Aorta (tissue), 5 donors: ENCODE data around the gene CERK. TPM values are rescaled to one million over a fixed set of nuclear protein-coding genes. Genes with fewer than 3 reads are reported as not detected.

Experiments
- ATAC-seq: fragments of 200-7000 bp; cut with Tn5 transposase; one replicate; pipeline ENCODE4 v1.9.1; 2022; ENCODE audit warnings: moderate library complexity; ENCODE audit not compliant: low FRiP score
- DNase-seq, 2 donors: peaks; one replicate each; pipeline ENCODE4 v3.0.0-alpha.2; 2020
- H3K27ac ChIP-seq, 2 donors: one replicate each; pipeline ENCODE4 v1.5.1; 2013; ENCODE audit warnings: low read length in 2 of 2, mild to moderate bottlenecking in 2 of 2, moderate library complexity in 2 of 2, control low read depth in 1 of 2, inconsistent platforms in 1 of 2, low read depth in 1 of 2
- H3K27me3 ChIP-seq, 2 donors: one replicate each; pipeline ENCODE4 v1.6.1; 2013; ENCODE audit warnings: control low read depth in 1 of 2, low read length in 1 of 2, mild to moderate bottlenecking in 1 of 2, moderate library complexity in 1 of 2; ENCODE audit not compliant: insufficient read depth in 2 of 2, control insufficient read depth in 1 of 2
- H3K36me3 ChIP-seq, 2 donors: one replicate each; pipeline ENCODE4 v1.6.1; 2013; ENCODE audit warnings: control low read depth in 1 of 2, low read length in 1 of 2, mild to moderate bottlenecking in 1 of 2; ENCODE audit not compliant: insufficient read depth in 2 of 2, control insufficient read depth in 1 of 2
- H3K4me1 ChIP-seq, 2 donors: one replicate each; pipeline ENCODE4 v1.6.1; 2013; ENCODE audit warnings: low read length in 2 of 2, control low read depth in 1 of 2, mild to moderate bottlenecking in 1 of 2, moderate library complexity in 1 of 2; ENCODE audit not compliant: insufficient read depth in 2 of 2, control insufficient read depth in 1 of 2
- H3K4me3 ChIP-seq, 2 donors: one replicate each; pipeline ENCODE4 v1.5.1; 2013; ENCODE audit warnings: low read length in 2 of 2, control low read depth in 1 of 2, mild to moderate bottlenecking in 1 of 2
- H3K9me3 ChIP-seq: one replicate; pipeline ENCODE4 v1.6.1; 2013; ENCODE audit warnings: mild to moderate bottlenecking, low read length; ENCODE audit not compliant: control insufficient read depth
- WGBS, 2 donors: extraction: QIAGEN DNeasy Blood & Tissue Kit; methylation state at CpG; one replicate each; pipeline ENCODE4 v1.1.7; 2013; 5-methylcytosine and 5-hydroxymethylcytosine counted together
- intact Hi-C, 2 donors: fragments of 100-400 bp; cut with DNase I; formaldehyde crosslinking; loops; one replicate each; pipeline versions ENCODE4 v1.14.2 to v1.15.0; 2022
- polyA plus RNA-seq, 2 donors: library from polyadenylated mRNA; stranded (reverse); fragments of 200-250 nt; gene quantifications; one replicate each; pipeline ENCODE4 v1.2.3, GENCODE V29; 2013
- total RNA-seq, 2 donors: library from RNA; stranded (reverse); fragmentation: NEBNext Ultra II Directional; extraction: Animal tissue kit (Norgen Biotek cat#: 25700); gene quantifications; one replicate each; pipeline ENCODE4 v1.2.1, GENCODE V29; 2021
- donor health status: healthy with polysubstance abuse.
- donor health status: Bipolar disorder and iron deficiency.
- donor health status: DM: no; HTN: no; CAD: no.
- donor health status: DM: no; HTN: no; CAD: no.
- donor health status: DM: yes; HTN: yes; CAD: no.

The CERK gene
- total and polyA plus RNA-seq, 4 donors = 20.6 to 41.6 (median 35.9) TPM

DNA sequence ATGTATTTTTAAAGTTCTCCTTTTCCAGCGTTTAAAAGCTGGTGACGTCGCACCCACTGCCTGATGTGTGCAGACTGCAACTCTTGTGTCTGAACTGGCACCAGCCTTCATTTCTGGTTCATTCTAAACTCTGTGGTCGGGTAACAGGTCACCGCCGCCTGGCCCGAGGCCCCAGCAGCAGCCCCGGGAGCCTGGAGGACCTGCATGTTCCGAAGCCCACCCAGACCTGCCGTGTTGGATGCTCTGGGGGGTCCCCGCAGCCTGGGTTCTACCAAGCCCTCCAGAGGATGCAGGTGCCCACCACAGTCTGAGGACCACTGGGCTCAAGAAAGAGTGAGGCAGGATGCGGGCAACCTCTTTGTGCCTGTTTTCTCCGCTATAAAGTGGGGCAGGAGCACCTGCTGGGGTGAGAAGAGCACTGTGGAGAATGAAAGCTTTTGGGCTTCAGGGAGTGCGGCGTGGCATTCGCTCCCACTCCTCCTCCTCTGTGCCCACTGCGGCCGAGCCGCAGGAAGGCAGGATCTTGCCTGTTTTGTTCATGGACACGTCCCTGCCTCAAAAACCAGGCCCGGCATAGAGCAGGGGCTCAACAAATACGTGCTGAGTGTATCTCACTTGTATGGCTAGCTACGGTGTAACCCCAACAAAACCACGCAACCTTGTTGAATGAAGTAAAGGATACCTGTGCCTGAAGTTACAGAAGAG lies 40.1 kb downstream of the CERK start:
- Histone ChIP-seq H3K36me3 (peaks cover 0 to 26% of the 10 kb centered on the region in 2 donors), H3K4me3 (no peak overlapping the region)
- 91 to 94% methylated on average over 24 of the region's 24 CpGs for WGBS, 2 donors

DNA sequence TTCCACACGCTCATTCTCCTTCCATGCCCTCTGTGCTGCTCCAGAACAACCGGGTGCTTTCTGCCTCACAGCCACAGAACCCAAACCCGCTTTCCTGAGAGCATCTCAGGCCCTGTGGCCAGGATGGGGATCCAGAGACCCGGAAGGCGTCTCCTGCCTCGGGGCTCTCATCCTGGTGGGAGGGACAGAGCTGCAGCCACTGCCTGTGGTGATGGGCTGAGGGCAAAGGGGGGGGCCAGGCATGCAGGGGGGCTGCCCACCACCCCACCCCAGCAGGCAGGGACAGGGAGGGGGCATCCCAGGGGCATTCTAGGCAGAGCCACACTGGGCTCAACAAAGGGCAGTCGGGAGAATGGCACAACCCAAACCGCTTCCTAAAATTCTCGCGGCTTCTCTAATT lies 41.4 kb downstream of the CERK start:
- H3K27ac ChIP-seq = no peak overlapping the region
- no peaks in the 10 kb centered on the region for H3K9me3 ChIP-seq
- no peaks in the 10 kb centered on the region for H3K4me1 ChIP-seq
- no peak for DNase-seq
- peaks cover 0 to 25% of the 10 kb centered on the region in 2 donors for H3K36me3 ChIP-seq
- 90 to 92% methylated on average over 10 of the region's 10 CpGs for WGBS, 2 donors
- H3K4me3 ChIP-seq = no peak overlapping the region
- intact Hi-C loops = no loop called here
- ATAC-seq = no peak
- no peaks in the 10 kb centered on the region for H3K27me3 ChIP-seq

More for the DNA sequence above, 40.1 kb downstream of the CERK start:
- H3K27me3 ChIP-seq = no peaks in the 10 kb centered on the region
- ATAC-seq (no peak), DNase-seq (peak in 1 of 2 donors; percentile 36)
- no peak overlapping the region for H3K27ac ChIP-seq
- no peaks in the 10 kb centered on the region for H3K9me3 ChIP-seq
- no peaks in the 10 kb centered on the region for H3K4me1 ChIP-seq
- intact Hi-C loops = no loop called here

DNA sequence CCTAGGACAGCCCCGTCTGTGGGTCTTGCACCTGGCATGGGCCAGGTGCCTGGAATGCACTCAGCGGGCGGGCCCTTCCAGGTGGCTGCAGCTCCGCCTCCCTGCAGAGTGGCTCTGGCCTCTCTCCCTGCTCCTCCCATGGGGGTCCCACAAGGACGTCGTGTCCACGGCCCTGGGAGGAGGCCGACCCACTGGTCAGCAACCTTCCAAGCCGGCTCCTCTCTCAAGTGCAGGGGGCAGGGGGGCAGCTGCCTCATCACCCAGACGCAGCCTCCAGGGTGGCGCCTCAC lies 41.9 kb downstream of the CERK start:
- DNase-seq = peak in 1 of 2 donors; percentile 39
- peak; percentile 17 for ATAC-seq
- no peak overlapping the region for H3K27ac ChIP-seq
- no peaks in the 10 kb centered on the region for H3K4me1 ChIP-seq
- no peaks in the 10 kb centered on the region for H3K27me3 ChIP-seq
- 75 to 86% methylated on average over 11 of the region's 11 CpGs for WGBS, 2 donors
- peaks cover 0 to 24% of the 10 kb centered on the region in 2 donors for H3K36me3 ChIP-seq
- H3K4me3 ChIP-seq = no peak overlapping the region
- H3K9me3 ChIP-seq = no peaks in the 10 kb centered on the region
- intact Hi-C loops = no loop called here

DNA sequence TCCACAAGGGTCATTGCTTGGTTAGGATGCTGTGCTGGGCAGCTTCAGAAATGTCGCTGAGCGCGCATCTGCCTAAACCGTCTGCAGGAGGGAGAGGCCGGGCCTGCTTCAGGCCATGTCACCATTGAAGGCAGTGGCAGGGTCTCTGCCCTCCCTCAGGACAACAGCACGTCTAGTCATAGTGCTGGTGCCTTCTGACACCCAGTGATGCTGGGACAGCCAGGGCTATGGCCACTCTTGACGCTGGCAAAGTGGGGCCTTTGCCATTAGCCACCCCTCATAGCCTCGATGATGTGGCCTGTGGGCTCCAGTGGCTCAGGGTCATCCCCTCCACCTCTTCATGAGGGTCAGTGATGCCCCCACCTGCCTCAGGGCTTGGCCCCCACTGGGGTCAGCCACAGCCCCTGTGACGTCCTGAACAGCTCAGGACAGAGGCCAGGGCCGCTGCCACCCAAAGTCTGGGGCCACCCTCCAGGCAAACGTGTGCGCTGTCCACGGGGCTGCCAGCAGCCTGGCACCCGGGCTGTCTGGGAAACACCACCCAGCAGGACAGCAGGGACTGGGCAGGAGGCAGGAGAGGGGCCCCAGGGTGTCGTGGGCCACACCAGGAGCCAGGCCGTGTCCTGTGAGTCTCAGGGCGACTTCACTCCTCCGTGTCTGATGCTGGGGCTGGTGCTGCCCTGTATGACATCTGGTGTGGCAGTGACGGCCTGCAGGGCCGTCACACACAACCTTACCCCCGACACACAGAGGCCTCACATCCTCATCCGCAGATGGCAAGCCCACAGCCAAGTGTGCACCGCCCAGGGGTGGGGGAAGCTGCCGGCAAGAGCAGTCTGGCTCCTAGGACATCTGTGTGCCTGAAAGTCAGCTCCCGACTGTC lies 42.5 kb downstream of the CERK start:
- H3K27me3 ChIP-seq = no peaks in the 10 kb centered on the region
- no peaks in the 10 kb centered on the region for H3K4me1 ChIP-seq
- no peak overlapping the region for H3K27ac ChIP-seq
- no peak overlapping the region for H3K4me3 ChIP-seq
- 82 to 90% methylated on average over 25 of the region's 25 CpGs for WGBS, 2 donors
- DNase-seq (peak in 1 of 2 donors; percentile 40), ATAC-seq (no peak)
- H3K9me3 ChIP-seq = no peaks in the 10 kb centered on the region
- peaks cover 0 to 21% of the 10 kb centered on the region in 2 donors for H3K36me3 ChIP-seq
- intact Hi-C loops = no loop called here

DNA sequence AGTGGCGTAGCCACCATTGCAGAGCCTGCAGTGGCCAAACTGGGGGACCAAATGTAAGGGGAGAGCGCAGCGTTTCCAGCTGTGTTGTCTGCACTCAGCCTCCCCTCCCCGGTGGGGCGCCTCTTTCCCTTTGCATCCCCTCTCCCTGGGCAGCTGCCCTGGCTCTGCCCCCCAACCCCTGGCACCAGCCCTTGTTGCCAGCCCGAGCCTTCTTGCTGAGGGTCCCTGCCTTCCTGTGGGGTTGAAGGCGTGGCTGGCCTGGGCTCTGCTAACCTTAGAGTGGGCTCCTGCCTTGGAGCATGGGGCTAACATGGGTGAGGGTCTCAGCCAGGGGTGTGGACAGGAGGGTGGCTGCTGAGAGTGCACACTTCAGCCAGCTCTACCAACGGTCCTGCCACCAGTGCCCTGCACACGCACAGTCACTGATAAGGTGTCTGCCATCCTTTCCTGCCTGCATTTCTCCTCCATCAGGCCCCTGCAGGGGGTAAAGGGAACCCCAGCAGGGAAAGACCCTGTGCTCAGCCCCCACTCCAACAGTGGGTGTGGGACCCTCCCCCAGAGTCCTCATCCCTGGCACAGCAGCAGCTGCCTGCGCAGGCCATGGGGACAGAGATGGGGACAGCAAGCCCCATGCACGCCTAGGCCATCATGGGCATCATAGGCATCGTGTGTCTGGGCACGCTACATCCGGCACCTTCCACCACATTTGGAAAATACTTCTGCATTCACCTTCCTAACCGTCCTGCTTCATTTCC lies 43.5 kb downstream of the CERK start:
- ATAC-seq = no peak
- Histone ChIP-seq H3K9me3 (no peaks in the 10 kb centered on the region), H3K4me3 (no peak overlapping the region), H3K27me3 (no peaks in the 10 kb centered on the region), H3K27ac (no peak overlapping the region), H3K36me3 (peaks cover 0 to 24% of the 10 kb centered on the region in 2 donors), H3K4me1 (no peaks in the 10 kb centered on the region)
- WGBS, 2 donors = 89 to 91% methylated on average over 15 of the region's 15 CpGs
- peak in 1 of 2 donors; percentile 40 for DNase-seq
- intact Hi-C loops = no loop called here

DNA sequence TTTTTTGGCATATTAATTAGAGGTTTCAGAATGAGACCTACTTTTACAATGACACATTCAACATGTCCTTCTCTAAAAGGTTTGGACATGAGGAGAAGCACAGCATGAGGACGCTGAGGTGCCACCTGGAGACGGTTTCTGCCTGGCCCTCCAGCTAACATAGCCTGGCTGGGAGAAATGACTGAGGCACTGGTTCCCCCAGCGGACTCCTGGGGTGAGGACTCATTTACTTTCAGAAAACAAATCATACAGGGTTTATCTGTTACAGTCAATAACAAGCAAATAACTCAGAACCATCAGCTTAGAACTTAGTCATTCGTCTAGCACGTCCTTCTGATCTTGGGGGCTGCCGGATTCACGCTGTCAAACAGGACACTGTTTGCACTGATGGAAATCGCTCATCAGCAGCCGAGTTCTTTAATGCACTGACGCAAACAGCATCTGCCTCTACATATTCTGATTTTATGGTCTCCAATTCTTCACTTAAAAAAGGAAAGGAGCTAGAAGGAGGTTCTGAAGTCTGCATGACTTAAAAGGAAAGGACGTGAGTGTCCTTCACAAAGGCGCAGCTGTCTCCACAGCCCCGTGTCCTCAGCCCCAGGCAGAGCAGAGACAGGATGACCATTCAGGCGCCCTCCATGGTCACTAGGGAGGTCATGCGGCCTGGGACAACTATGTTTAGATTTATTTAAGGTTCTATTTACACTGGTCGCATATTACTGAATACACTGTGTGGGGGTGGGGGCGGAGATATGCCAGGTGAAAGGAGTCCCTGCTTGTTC lies 44.2 kb downstream of the CERK start:
- Histone ChIP-seq H3K27me3 (no peaks in the 10 kb centered on the region), H3K27ac (no peak overlapping the region), H3K4me3 (no peak overlapping the region), H3K4me1 (no peaks in the 10 kb centered on the region), H3K9me3 (no peaks in the 10 kb centered on the region), H3K36me3 (peaks cover 0 to 24% of the 10 kb centered on the region in 2 donors)
- ATAC-seq (no peak), DNase-seq (peak in 1 of 2 donors; percentile 32)
- intact Hi-C loops = no loop called here
- 81 to 82% methylated on average over 17 of the region's 17 CpGs for WGBS, 2 donors

DNA sequence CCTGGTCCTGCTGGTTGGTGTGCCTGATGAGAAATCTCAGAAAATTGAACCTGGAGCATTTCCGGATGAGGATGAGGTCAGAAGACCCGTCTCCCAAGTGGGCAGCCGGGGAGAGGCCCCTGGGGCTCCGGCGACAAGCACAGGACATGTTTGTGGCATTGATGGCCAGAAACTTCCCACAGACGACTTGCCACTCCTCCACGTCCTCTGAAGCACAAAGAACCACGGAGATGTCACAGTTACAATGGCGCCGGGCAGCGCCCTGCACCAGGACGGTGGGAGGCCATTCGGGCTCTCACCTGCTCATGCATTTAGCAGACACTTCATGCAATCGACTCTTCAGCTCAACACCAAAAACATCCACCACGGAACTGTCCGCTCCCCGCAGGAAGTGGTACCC lies 46.5 kb downstream of the CERK start:
- Histone ChIP-seq H3K4me3 (no peak overlapping the region), H3K27ac (no peak overlapping the region), H3K27me3 (no peaks in the 10 kb centered on the region), H3K4me1 (no peaks in the 10 kb centered on the region), H3K9me3 (no peaks in the 10 kb centered on the region), H3K36me3 (peaks cover 0 to 18% of the 10 kb centered on the region in 2 donors)
- intact Hi-C loops = no loop called here
- no peak for ATAC-seq
- 90 to 93% methylated on average over 17 of the region's 17 CpGs for WGBS, 2 donors
- DNase-seq = no peak

DNA sequence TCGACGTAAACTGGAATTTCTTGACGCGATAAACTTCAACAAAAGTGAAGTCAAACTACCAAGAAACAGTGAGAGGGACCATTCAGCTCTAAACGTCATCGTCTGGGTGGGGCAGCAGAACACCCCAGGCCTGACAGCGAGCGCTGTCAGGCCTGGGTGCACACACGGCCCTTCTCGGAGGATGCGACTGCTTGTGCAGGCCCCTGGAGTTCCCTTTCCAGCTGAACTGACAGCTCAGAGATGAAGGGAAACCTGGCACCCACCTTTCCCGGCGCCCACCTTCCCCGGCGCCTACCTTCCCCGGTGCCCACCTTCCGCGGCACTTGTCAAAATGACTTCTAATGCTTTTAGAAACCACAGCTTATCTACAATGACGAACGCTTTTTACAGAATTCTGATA lies 47.9 kb downstream of the CERK start:
- no peaks in the 10 kb centered on the region for H3K4me1 ChIP-seq
- H3K4me3 ChIP-seq = no peak overlapping the region
- intact Hi-C loops = no loop called here
- WGBS, 2 donors = 95 to 96% methylated on average over 20 of the region's 20 CpGs
- no peak overlapping the region for H3K27ac ChIP-seq
- H3K36me3 ChIP-seq = peaks cover 0 to 13% of the 10 kb centered on the region in 2 donors
- H3K9me3 ChIP-seq = no peaks in the 10 kb centered on the region
- no peaks in the 10 kb centered on the region for H3K27me3 ChIP-seq
- ATAC-seq (no peak), DNase-seq (no peak)
